Measurements from ENCODE around the gene LUZP1.

LUZP1 gene

GRCh38 chr1:23156940-23157339 lies 11.7 kb downstream of the LUZP1 start:
- no peak for TF ChIP-seq CTCF (IDR thresholded peaks at IDR 0.05; ENCODE audit: low read depth, low read length, missing control alignments)
- DNase-seq (ENCODE audit: extremely low read depth, low read depth): no peak
- no peak overlapping the region for H3K4me3 ChIP-seq (replicated peaks; ENCODE audit: low read depth, low read length)

DNA sequence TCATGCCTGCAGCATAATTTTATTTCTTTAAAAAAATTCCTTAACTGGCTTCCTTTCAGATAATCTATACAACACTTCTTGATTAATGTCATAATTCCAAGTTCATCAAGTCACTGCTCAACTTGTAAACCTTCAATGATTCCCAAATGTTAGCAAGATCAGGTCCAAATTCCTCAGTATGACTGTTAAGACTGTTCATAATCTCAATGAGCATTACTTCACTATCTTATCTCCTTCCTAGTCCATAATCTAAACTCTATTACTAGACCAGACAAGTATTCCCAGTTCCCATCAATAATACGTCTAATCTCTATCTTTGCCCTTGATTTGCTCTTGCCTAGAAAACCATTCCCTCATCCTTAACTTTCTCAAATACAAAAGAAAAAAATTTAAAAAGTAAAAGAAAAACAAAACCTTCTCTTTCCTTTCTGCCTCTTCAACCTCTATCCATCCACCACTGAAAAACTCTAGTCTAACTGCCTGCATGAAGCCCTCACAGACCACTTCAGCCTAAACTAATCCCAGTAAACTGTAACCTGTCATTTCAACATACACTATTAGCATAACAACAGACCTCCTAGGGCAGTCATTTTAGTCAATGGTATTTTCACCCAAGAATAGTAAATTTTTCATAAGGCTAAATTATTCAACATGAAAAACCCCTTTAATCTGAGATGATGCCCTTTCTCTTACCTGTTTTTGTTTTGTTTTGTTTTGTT lies 15.5 kb downstream of the LUZP1 start:
- H3K4me3 ChIP-seq (replicated peaks; ENCODE audit: low read depth, low read length): no peak overlapping the region
- TF ChIP-seq CTCF (IDR thresholded peaks at IDR 0.05; ENCODE audit: low read depth, low read length, missing control alignments): no peak
- no peak for DNase-seq (ENCODE audit: extremely low read depth, low read depth)

DNA sequence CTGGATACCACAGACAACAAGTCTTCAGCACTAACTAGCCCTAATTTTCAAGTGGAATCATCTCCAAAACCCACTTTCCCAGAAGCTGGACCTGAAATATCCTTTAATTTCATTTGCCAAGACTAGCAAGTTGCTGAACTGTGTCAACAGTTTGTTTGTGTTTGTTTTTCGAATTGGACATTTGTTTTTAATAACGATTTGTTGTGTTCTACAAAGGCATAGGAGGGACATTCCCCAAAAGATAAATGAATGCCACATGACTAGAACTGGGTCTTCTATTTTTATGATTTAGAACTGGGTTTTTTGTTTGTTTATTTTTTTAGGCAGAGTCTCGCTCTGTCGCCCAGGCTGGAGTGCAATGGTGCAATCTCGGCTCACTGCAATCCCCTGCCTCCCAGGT lies 17.9 kb downstream of the LUZP1 start:
- no peak overlapping the region for H3K4me3 ChIP-seq (replicated peaks; ENCODE audit: low read depth, low read length)
- no peak for TF ChIP-seq CTCF (IDR thresholded peaks at IDR 0.05; ENCODE audit: low read depth, low read length, missing control alignments)
- DNase-seq (ENCODE audit: extremely low read depth, low read depth): no peak

DNA sequence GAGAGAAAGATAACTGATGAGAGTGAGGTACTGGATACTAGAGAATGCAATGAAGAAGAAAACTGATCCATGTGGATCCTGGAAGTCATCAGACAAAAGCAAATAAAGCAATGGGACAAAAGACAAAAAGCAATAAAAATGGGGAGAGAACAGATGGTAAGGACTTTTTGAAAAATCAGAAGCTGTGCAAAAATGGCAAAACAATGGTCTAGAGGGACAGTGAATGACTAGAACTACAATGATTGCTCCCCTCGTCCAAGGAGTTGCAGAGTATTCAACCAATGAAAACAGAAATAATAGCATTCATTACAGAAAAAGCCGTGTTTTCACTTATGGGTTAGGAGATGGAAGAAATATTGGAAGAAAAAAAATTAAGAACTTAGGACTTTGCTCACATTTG lies 18.5 kb downstream of the LUZP1 start:
- DNase-seq (ENCODE audit: extremely low read depth, low read depth): no peak
- no peak for TF ChIP-seq CTCF (IDR thresholded peaks at IDR 0.05; ENCODE audit: low read depth, low read length, missing control alignments)
- H3K4me3 ChIP-seq (replicated peaks; ENCODE audit: low read depth, low read length): no peak overlapping the region

- no peak for TF ChIP-seq CTCF (IDR thresholded peaks at IDR 0.05; ENCODE audit: low read depth, low read length, missing control alignments)
These were observed 19.5 kb downstream of the LUZP1 start for GRCh38 chr1:23149114-23149513.

DNA sequence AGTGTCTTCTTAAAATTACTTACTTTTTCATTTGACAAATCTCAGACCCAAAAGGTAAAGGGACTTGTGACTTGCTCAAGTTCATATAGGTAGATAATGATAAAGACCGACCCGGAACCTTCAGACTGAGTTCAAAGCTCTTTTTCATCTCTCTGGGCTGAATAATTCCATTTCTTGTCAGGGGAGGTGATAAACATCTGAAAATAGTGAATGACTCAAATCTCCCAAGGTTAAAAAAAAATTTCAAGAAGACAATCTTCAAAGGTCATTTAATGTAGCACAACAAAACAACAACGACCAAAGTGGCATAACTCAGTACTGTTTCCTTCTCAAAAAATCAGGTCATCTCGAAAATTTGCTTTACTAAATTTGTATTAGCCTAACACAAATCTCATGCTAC lies 20.6 kb downstream of the LUZP1 start:
- no peak overlapping the region for H3K4me3 ChIP-seq (replicated peaks; ENCODE audit: low read depth, low read length)
- DNase-seq (ENCODE audit: extremely low read depth, low read depth): no peak
- no peak for TF ChIP-seq CTCF (IDR thresholded peaks at IDR 0.05; ENCODE audit: low read depth, low read length, missing control alignments)

More at GRCh38 chr1:23149114-23149513, 19.5 kb downstream of the LUZP1 start:
- no peak overlapping the region for H3K4me3 ChIP-seq (replicated peaks; ENCODE audit: low read depth, low read length)
- DNase-seq (ENCODE audit: extremely low read depth, low read depth): no peak
